ENCODE measurements around the gene CYYR1. TPM values are rescaled to one million over a fixed set of nuclear protein-coding genes. Genes with fewer than 3 reads are reported as not detected.

Gene CYYR1
- total RNA-seq, 5 donors from 2014 or later (not counting 1 experiment from before 2014, with no cell fraction given) = 0.09 to 0.29 (median 0.26) TPM; not detected in 2

DNA sequence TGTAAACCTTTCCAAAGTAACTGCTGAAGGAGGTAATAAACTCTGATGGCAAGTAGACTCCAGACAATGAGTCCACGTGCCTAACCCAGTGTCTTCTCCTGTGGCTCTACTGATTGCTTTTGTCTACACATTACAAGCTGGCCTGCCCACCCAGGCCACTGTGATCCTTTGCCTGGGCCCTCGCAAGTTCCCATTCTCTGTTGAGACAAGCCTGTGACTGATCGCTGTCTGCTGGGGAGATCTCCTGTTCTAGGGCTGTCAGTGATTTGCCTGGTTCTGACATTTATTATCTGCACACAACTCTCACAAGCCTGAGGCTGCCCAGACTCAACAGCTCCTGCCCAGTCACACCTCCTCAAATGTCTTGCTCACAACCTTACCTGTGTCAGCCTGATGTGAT lies 81.4 kb downstream of the CYYR1 start:
- 38% methylated on average over 1 of the region's 3 CpGs for WGBS (ENCODE audit: insufficient coverage)
- H3K27me3 Mint-ChIP-seq = peaks cover 2 to 6% of the 10 kb centered on the region in 2 donors
- H3K27ac Mint-ChIP-seq = no peak overlapping the region
- H3K9me3 Mint-ChIP-seq = peaks cover 0 to 6% (median 4%) of the 10 kb centered on the region in 3 donors
- no peaks in the 10 kb centered on the region for H3K36me3 Mint-ChIP-seq
- POLR2A ChIA-PET = no interaction called here
- no peaks in the 10 kb centered on the region for H3K4me1 ChIP-seq (ENCODE audit: control insufficient read depth in 1 of 2, extremely low read depth in 1 of 2, insufficient read depth in 2 of 2, low read length in 2 of 2)
- no peaks in the 10 kb centered on the region for H3K9me3 ChIP-seq
- DNase-seq (no peak), ATAC-seq (replicated peaks in 1 of 4) (no peak)
- H3K27me3 ChIP-seq (replicated peaks in 1 of 2; ENCODE audit: control insufficient read depth in 2 of 2, extremely low read depth in 1 of 2, insufficient read depth in 2 of 2, low read length in 1 of 2) = no peaks in the 10 kb centered on the region
- no peaks in the 10 kb centered on the region for H3K36me3 ChIP-seq (ENCODE audit: control insufficient read depth in 2 of 2, extremely low read depth in 1 of 2, insufficient read depth in 1 of 2, low read length in 1 of 2)
- CTCF ChIA-PET = no interaction called here
- H3K4me3 ChIP-seq (ENCODE audit: control insufficient read depth in 1 of 2, extremely low read depth in 1 of 2, low read length in 1 of 2) = no peak overlapping the region
- H3K27ac ChIP-seq (ENCODE audit: low read length) = no peak overlapping the region
- no peak overlapping the region for H3K4me3 Mint-ChIP-seq
- H3K4me1 Mint-ChIP-seq = no peaks in the 10 kb centered on the region

DNA sequence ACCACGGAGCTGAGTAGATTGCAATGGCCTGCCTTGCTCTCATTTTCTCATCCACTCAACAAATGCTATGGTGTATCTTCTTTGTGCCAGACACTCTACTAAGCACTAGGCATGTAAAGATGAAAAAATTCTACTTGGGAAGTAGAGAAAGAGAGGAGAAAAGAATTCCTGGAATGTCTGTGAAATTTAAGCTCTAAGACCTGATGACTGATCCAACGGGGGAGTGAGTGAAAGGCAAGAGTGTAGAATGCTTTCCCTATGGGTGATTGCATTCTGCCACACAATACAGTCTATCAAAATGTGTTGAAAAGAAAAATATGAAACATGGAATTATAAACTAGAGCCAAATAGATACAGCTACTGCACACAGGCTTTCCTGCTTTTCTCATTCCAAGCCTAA lies 82.3 kb downstream of the CYYR1 start:
- no CpG with 5 or more reads among the region's 2 CpGs for WGBS (ENCODE audit: insufficient coverage)
- no peaks in the 10 kb centered on the region for H3K9me3 ChIP-seq
- no peaks in the 10 kb centered on the region for H3K27me3 ChIP-seq (replicated peaks in 1 of 2; ENCODE audit: control insufficient read depth in 2 of 2, extremely low read depth in 1 of 2, insufficient read depth in 2 of 2, low read length in 1 of 2)
- Mint-ChIP-seq H3K9me3 (peaks cover 0 to 6% (median 4%) of the 10 kb centered on the region in 3 donors), H3K27ac (no peak overlapping the region), H3K4me1 (no peaks in the 10 kb centered on the region), H3K27me3 (peaks cover 2 to 6% of the 10 kb centered on the region in 2 donors), H3K36me3 (no peaks in the 10 kb centered on the region), H3K4me3 (no peak overlapping the region)
- no peak overlapping the region for H3K4me3 ChIP-seq (ENCODE audit: control insufficient read depth in 1 of 2, extremely low read depth in 1 of 2, low read length in 1 of 2)
- no peak for DNase-seq
- no peaks in the 10 kb centered on the region for H3K36me3 ChIP-seq (ENCODE audit: control insufficient read depth in 2 of 2, extremely low read depth in 1 of 2, insufficient read depth in 1 of 2, low read length in 1 of 2)
- H3K27ac ChIP-seq (ENCODE audit: low read length) = no peak overlapping the region
- ChIA-PET CTCF (interaction anchor here in 1 of 2 donors (0.5 kb wide), 1 partner anchor 697 kb away, joined by 5 read pairs; no protein-coding TSS in a partner anchor), POLR2A (no interaction called here)
- no peak for ATAC-seq (replicated peaks in 1 of 4)
- no peaks in the 10 kb centered on the region for H3K4me1 ChIP-seq (ENCODE audit: control insufficient read depth in 1 of 2, extremely low read depth in 1 of 2, insufficient read depth in 2 of 2, low read length in 2 of 2)

DNA sequence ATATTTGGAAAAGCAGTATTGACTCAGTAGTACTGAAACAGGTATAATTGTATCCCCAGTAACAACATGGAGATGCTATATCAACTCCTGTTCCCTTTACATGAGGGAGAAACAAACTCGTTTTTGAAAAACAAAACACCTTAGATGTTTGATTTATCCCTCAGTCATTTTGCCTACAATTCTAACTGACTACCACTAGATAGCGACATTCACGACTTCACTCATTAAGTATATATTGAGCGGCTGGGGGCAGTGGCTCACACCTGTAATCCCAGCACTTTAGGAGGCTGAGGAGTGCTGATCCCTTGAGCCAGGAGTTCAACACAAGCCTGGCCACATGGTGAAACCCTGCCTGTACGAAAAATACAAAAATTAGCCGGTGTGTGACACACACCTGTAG lies 83.3 kb downstream of the CYYR1 start:
- no peaks in the 10 kb centered on the region for H3K36me3 ChIP-seq (ENCODE audit: control insufficient read depth in 2 of 2, extremely low read depth in 1 of 2, insufficient read depth in 1 of 2, low read length in 1 of 2)
- H3K27ac Mint-ChIP-seq = no peak overlapping the region
- no peaks in the 10 kb centered on the region for H3K4me1 Mint-ChIP-seq
- H3K4me3 Mint-ChIP-seq = no peak overlapping the region
- peaks cover 2 to 6% of the 10 kb centered on the region in 2 donors for H3K27me3 Mint-ChIP-seq
- H3K36me3 Mint-ChIP-seq = no peaks in the 10 kb centered on the region
- ATAC-seq (replicated peaks in 1 of 4) = no peak
- WGBS (ENCODE audit: insufficient coverage) = 100% methylated on average over 2 of the region's 6 CpGs
- no peak overlapping the region for H3K4me3 ChIP-seq (ENCODE audit: control insufficient read depth in 1 of 2, extremely low read depth in 1 of 2, low read length in 1 of 2)
- DNase-seq = no peak
- ChIA-PET CTCF (no interaction called here), POLR2A (no interaction called here)
- H3K4me1 ChIP-seq (ENCODE audit: control insufficient read depth in 1 of 2, extremely low read depth in 1 of 2, insufficient read depth in 2 of 2, low read length in 2 of 2) = no peaks in the 10 kb centered on the region
- H3K9me3 Mint-ChIP-seq = peaks cover 0 to 6% (median 1%) of the 10 kb centered on the region in 3 donors
- no peaks in the 10 kb centered on the region for H3K27me3 ChIP-seq (replicated peaks in 1 of 2; ENCODE audit: control insufficient read depth in 2 of 2, extremely low read depth in 1 of 2, insufficient read depth in 2 of 2, low read length in 1 of 2)
- no peak overlapping the region for H3K27ac ChIP-seq (ENCODE audit: low read length)
- no peaks in the 10 kb centered on the region for H3K9me3 ChIP-seq

DNA sequence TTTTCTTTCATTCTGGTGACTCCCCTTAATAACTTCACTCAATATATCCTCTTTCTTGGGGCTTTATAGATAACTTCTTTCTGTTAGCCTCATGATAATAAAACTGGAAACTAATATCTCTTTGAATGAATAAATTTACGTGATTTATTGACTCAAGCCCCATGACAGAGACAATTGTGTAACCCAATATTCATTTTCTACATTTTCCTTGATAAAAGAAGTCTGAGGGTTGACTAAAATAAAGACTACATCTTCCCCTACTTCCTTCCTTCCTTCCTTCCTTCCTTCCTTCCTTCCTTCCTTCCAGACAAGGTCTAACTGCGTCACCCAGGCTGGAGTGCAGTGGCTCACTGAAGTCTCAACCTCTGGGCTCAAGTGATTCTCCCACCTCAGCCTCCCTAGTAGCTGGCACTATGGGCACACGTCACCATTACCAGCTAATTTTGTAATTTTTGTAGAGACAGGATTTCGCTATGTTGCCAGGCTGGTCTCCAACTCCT lies 85.1 kb downstream of the CYYR1 start:
- Histone ChIP-seq H3K4me3 (ENCODE audit: control insufficient read depth in 1 of 2, extremely low read depth in 1 of 2, low read length in 1 of 2) (no peak overlapping the region), H3K36me3 (ENCODE audit: control insufficient read depth in 2 of 2, extremely low read depth in 1 of 2, insufficient read depth in 1 of 2, low read length in 1 of 2) (no peaks in the 10 kb centered on the region), H3K27ac (ENCODE audit: low read length) (no peak overlapping the region), H3K9me3 (no peaks in the 10 kb centered on the region), H3K4me1 (ENCODE audit: control insufficient read depth in 1 of 2, extremely low read depth in 1 of 2, insufficient read depth in 2 of 2, low read length in 2 of 2) (no peaks in the 10 kb centered on the region), H3K27me3 (replicated peaks in 1 of 2; ENCODE audit: control insufficient read depth in 2 of 2, extremely low read depth in 1 of 2, insufficient read depth in 2 of 2, low read length in 1 of 2) (no peaks in the 10 kb centered on the region)
- CTCF ChIA-PET = no interaction called here
- no peaks in the 10 kb centered on the region for H3K36me3 Mint-ChIP-seq
- H3K27ac Mint-ChIP-seq = no peak overlapping the region
- no peaks in the 10 kb centered on the region for H3K4me1 Mint-ChIP-seq
- ATAC-seq (replicated peaks in 1 of 4) (no peak), DNase-seq (no peak)
- H3K4me3 Mint-ChIP-seq = no peak overlapping the region
- 95% methylated on average over 3 of the region's 4 CpGs for WGBS (ENCODE audit: insufficient coverage)
- peaks cover 2 to 5% of the 10 kb centered on the region in 2 donors for H3K27me3 Mint-ChIP-seq
- POLR2A ChIA-PET = no interaction called here
- peaks cover 0 to 6% (median 0%) of the 10 kb centered on the region in 3 donors for H3K9me3 Mint-ChIP-seq

DNA sequence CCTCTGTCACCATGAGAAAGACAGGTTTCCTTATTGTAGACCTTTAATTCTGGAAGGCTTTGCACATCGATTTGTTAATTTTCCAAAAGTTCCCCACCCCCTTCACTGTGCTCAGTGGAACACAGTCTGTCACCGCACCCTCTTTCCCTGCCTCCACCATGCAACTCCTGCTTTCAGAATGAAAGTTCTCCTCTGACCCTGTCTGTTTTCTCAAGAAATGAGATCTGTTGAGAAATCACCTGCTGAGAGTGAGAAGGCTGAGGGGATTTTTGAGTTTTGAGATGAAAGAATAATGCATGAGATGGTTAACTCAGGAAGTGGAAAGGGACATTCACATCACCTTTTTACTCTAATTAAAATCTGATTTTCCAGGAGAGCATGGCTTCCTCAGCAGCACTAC lies 99.6 kb downstream of the CYYR1 start:
- DNase-seq (no peak), ATAC-seq (replicated peaks in 1 of 4) (no peak)
- WGBS (ENCODE audit: insufficient coverage) = 71% methylated on average over 2 of the region's 2 CpGs
- Mint-ChIP-seq H3K27me3 (no peaks in the 10 kb centered on the region), H3K27ac (no peak overlapping the region), H3K9me3 (peaks cover 0 to 7% (median 0%) of the 10 kb centered on the region in 3 donors), H3K36me3 (no peaks in the 10 kb centered on the region), H3K4me3 (no peak overlapping the region), H3K4me1 (no peaks in the 10 kb centered on the region)
- no peaks in the 10 kb centered on the region for H3K27me3 ChIP-seq (replicated peaks in 1 of 2; ENCODE audit: control insufficient read depth in 2 of 2, extremely low read depth in 1 of 2, insufficient read depth in 2 of 2, low read length in 1 of 2)
- H3K9me3 ChIP-seq = no peaks in the 10 kb centered on the region
- H3K36me3 ChIP-seq (ENCODE audit: control insufficient read depth in 2 of 2, extremely low read depth in 1 of 2, insufficient read depth in 1 of 2, low read length in 1 of 2) = no peaks in the 10 kb centered on the region
- ChIA-PET CTCF (no interaction called here), POLR2A (no interaction called here)
- no peaks in the 10 kb centered on the region for H3K4me1 ChIP-seq (ENCODE audit: control insufficient read depth in 1 of 2, extremely low read depth in 1 of 2, insufficient read depth in 2 of 2, low read length in 2 of 2)
- H3K4me3 ChIP-seq (ENCODE audit: control insufficient read depth in 1 of 2, extremely low read depth in 1 of 2, low read length in 1 of 2) = no peak overlapping the region
- no peak overlapping the region for H3K27ac ChIP-seq (ENCODE audit: low read length)

DNA sequence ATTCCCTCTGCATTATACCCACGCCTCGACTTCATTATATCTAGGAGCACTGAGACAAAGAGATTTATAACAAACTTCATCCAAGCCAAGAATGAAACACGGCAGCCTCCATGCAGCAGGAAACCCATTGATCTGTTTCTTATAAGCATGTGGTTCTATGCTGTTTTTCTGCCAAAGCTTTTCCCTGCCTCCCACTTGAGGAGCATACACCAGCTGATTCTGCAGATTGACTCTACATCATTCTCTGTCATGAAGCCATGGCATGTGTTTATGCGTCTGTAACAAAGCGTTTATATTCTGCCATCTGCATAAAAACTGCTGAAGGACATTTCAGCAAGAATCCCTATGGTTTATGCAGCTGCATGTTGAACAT lies 102.0 kb downstream of the CYYR1 start:
- DNase-seq = no peak
- Histone ChIP-seq H3K27me3 (replicated peaks in 1 of 2; ENCODE audit: control insufficient read depth in 2 of 2, extremely low read depth in 1 of 2, insufficient read depth in 2 of 2, low read length in 1 of 2) (no peaks in the 10 kb centered on the region), H3K27ac (ENCODE audit: low read length) (no peak overlapping the region), H3K36me3 (ENCODE audit: control insufficient read depth in 2 of 2, extremely low read depth in 1 of 2, insufficient read depth in 1 of 2, low read length in 1 of 2) (no peaks in the 10 kb centered on the region), H3K9me3 (no peaks in the 10 kb centered on the region), H3K4me3 (ENCODE audit: control insufficient read depth in 1 of 2, extremely low read depth in 1 of 2, low read length in 1 of 2) (no peak overlapping the region), H3K4me1 (ENCODE audit: control insufficient read depth in 1 of 2, extremely low read depth in 1 of 2, insufficient read depth in 2 of 2, low read length in 2 of 2) (no peaks in the 10 kb centered on the region)
- no peaks in the 10 kb centered on the region for H3K4me1 Mint-ChIP-seq
- H3K9me3 Mint-ChIP-seq = peaks cover 0 to 7% (median 0%) of the 10 kb centered on the region in 3 donors
- ChIA-PET POLR2A (no interaction called here), CTCF (no interaction called here)
- ATAC-seq (replicated peaks in 1 of 4) = no peak
- H3K4me3 Mint-ChIP-seq = no peak overlapping the region
- H3K27ac Mint-ChIP-seq = no peak overlapping the region
- no peaks in the 10 kb centered on the region for H3K27me3 Mint-ChIP-seq
- H3K36me3 Mint-ChIP-seq = no peaks in the 10 kb centered on the region
- WGBS (ENCODE audit: insufficient coverage) = 79% methylated on average over 3 of the region's 5 CpGs

Data from T-cell (primary cell).